ENCODE results near the gene BABAM2. TPM values are rescaled to one million over a fixed set of nuclear protein-coding genes. Genes with fewer than 3 reads are reported as not detected.

BABAM2 gene
- total RNA-seq, 2 donors from 2014 or later: 44.8 to 46.0 TPM

- ATAC-seq (no peak), DNase-seq (no peak)
- Mint-ChIP-seq H3K36me3 (ENCODE audit: low read depth) (no peaks in the 10 kb centered on the region), H3K4me3 (no peak overlapping the region), H3K4me1 (peaks cover 21% of the 10 kb centered on the region), H3K27ac (no peak overlapping the region), H3K27me3 (no peaks in the 10 kb centered on the region)
- no peaks in the 10 kb centered on the region for H3K9me3 ChIP-seq (ENCODE audit: control insufficient read depth, low read length, poor library complexity, severe bottlenecking)
Observed at GRCh38 chr2:28080911-28081310, 190.4 kb downstream of the BABAM2 start.

- no peak for DNase-seq
- ATAC-seq: peak; percentile 42
Observed at GRCh38 chr2:28082131-28082530, 191.6 kb downstream of the BABAM2 start.

GRCh38 chr2:28083476-28083875 lies 192.9 kb downstream of the BABAM2 start:
- peaks cover 21% of the 10 kb centered on the region for H3K4me1 Mint-ChIP-seq
- no peaks in the 10 kb centered on the region for H3K27me3 Mint-ChIP-seq
- H3K9me3 ChIP-seq (ENCODE audit: control insufficient read depth, low read length, poor library complexity, severe bottlenecking): no peaks in the 10 kb centered on the region
- no peak for ATAC-seq
- no peak for DNase-seq
- H3K4me3 Mint-ChIP-seq: no peak overlapping the region
- H3K36me3 Mint-ChIP-seq (ENCODE audit: low read depth): no peaks in the 10 kb centered on the region
- peak overlapping the region; percentile 0 for H3K27ac Mint-ChIP-seq

More at GRCh38 chr2:28082131-28082530, 191.6 kb downstream of the BABAM2 start:
- no peaks in the 10 kb centered on the region for H3K36me3 Mint-ChIP-seq (ENCODE audit: low read depth)
- no peak overlapping the region for H3K27ac Mint-ChIP-seq
- no peaks in the 10 kb centered on the region for H3K27me3 Mint-ChIP-seq
- H3K4me1 Mint-ChIP-seq: peaks cover 21% of the 10 kb centered on the region
- H3K4me3 Mint-ChIP-seq: no peak overlapping the region
- H3K9me3 ChIP-seq (ENCODE audit: control insufficient read depth, low read length, poor library complexity, severe bottlenecking): no peaks in the 10 kb centered on the region

GRCh38 chr2:28084564-28084963 lies 194.0 kb downstream of the BABAM2 start:
- no peaks in the 10 kb centered on the region for H3K27me3 Mint-ChIP-seq
- peaks cover 21% of the 10 kb centered on the region for H3K4me1 Mint-ChIP-seq
- DNase-seq (no peak), ATAC-seq (no peak)
- no peak overlapping the region for H3K27ac Mint-ChIP-seq
- H3K4me3 Mint-ChIP-seq: no peak overlapping the region
- H3K36me3 Mint-ChIP-seq (ENCODE audit: low read depth): no peaks in the 10 kb centered on the region
- no peaks in the 10 kb centered on the region for H3K9me3 ChIP-seq (ENCODE audit: control insufficient read depth, low read length, poor library complexity, severe bottlenecking)

GRCh38 chr2:28085201-28085600 lies 194.7 kb downstream of the BABAM2 start:
- no peaks in the 10 kb centered on the region for H3K36me3 Mint-ChIP-seq (ENCODE audit: low read depth)
- H3K27ac Mint-ChIP-seq: no peak overlapping the region
- no peaks in the 10 kb centered on the region for H3K9me3 ChIP-seq (ENCODE audit: control insufficient read depth, low read length, poor library complexity, severe bottlenecking)
- no peaks in the 10 kb centered on the region for H3K27me3 Mint-ChIP-seq
- DNase-seq: no peak
- ATAC-seq: no peak
- H3K4me1 Mint-ChIP-seq: peaks cover 21% of the 10 kb centered on the region
- H3K4me3 Mint-ChIP-seq: no peak overlapping the region

- no peak for ATAC-seq
- Mint-ChIP-seq H3K27me3 (no peaks in the 10 kb centered on the region), H3K4me1 (peaks cover 13% of the 10 kb centered on the region), H3K36me3 (ENCODE audit: low read depth) (no peaks in the 10 kb centered on the region), H3K27ac (no peak overlapping the region), H3K4me3 (no peak overlapping the region)
- no peaks in the 10 kb centered on the region for H3K9me3 ChIP-seq (ENCODE audit: control insufficient read depth, low read length, poor library complexity, severe bottlenecking)
- DNase-seq: no peak
Observed at GRCh38 chr2:28086611-28087010, 196.1 kb downstream of the BABAM2 start.

GRCh38 chr2:28088970-28089369 lies 198.4 kb downstream of the BABAM2 start:
- Mint-ChIP-seq H3K4me1 (peaks cover 7% of the 10 kb centered on the region), H3K4me3 (no peak overlapping the region), H3K27me3 (no peaks in the 10 kb centered on the region), H3K36me3 (ENCODE audit: low read depth) (peaks cover 2% of the 10 kb centered on the region), H3K27ac (no peak overlapping the region)
- DNase-seq (no peak), ATAC-seq (no peak)
- no peaks in the 10 kb centered on the region for H3K9me3 ChIP-seq (ENCODE audit: control insufficient read depth, low read length, poor library complexity, severe bottlenecking)

- Mint-ChIP-seq H3K4me3 (no peak overlapping the region), H3K4me1 (peaks cover 3% of the 10 kb centered on the region), H3K27ac (no peak overlapping the region), H3K27me3 (no peaks in the 10 kb centered on the region), H3K36me3 (ENCODE audit: low read depth) (peaks cover 2% of the 10 kb centered on the region)
- H3K9me3 ChIP-seq (ENCODE audit: control insufficient read depth, low read length, poor library complexity, severe bottlenecking): no peaks in the 10 kb centered on the region
- DNase-seq: no peak
- ATAC-seq: no peak
Observed at GRCh38 chr2:28089486-28089885, 199.0 kb downstream of the BABAM2 start.

GRCh38 chr2:28093308-28093707 lies 202.8 kb downstream of the BABAM2 start:
- peaks cover 2% of the 10 kb centered on the region for H3K36me3 Mint-ChIP-seq (ENCODE audit: low read depth)
- H3K9me3 ChIP-seq (ENCODE audit: control insufficient read depth, low read length, poor library complexity, severe bottlenecking): no peaks in the 10 kb centered on the region
- no peak overlapping the region for H3K27ac Mint-ChIP-seq
- peaks cover 10% of the 10 kb centered on the region for H3K4me1 Mint-ChIP-seq
- no peak for DNase-seq
- no peaks in the 10 kb centered on the region for H3K27me3 Mint-ChIP-seq
- no peak overlapping the region for H3K4me3 Mint-ChIP-seq
- ATAC-seq: no peak

- no peaks in the 10 kb centered on the region for H3K27me3 Mint-ChIP-seq
Observed at GRCh38 chr2:28093768-28094167, 203.2 kb downstream of the BABAM2 start.

GRCh38 chr2:28094739-28095138 lies 204.2 kb downstream of the BABAM2 start:
- Mint-ChIP-seq H3K36me3 (ENCODE audit: low read depth) (peaks cover 2% of the 10 kb centered on the region), H3K27me3 (no peaks in the 10 kb centered on the region), H3K4me1 (peaks cover 10% of the 10 kb centered on the region), H3K27ac (no peak overlapping the region), H3K4me3 (peak overlapping the region; percentile 5)
- no peak for DNase-seq
- no peak for ATAC-seq
- no peaks in the 10 kb centered on the region for H3K9me3 ChIP-seq (ENCODE audit: control insufficient read depth, low read length, poor library complexity, severe bottlenecking)

More at GRCh38 chr2:28093768-28094167, 203.2 kb downstream of the BABAM2 start:
- no peak for DNase-seq
- H3K9me3 ChIP-seq (ENCODE audit: control insufficient read depth, low read length, poor library complexity, severe bottlenecking): no peaks in the 10 kb centered on the region
- H3K4me1 Mint-ChIP-seq: peaks cover 10% of the 10 kb centered on the region
- no peak overlapping the region for H3K4me3 Mint-ChIP-seq
- H3K27ac Mint-ChIP-seq: no peak overlapping the region
- peaks cover 2% of the 10 kb centered on the region for H3K36me3 Mint-ChIP-seq (ENCODE audit: low read depth)
- no peak for ATAC-seq

- Mint-ChIP-seq H3K4me1 (peaks cover 10% of the 10 kb centered on the region), H3K27me3 (no peaks in the 10 kb centered on the region), H3K36me3 (ENCODE audit: low read depth) (peaks cover 2% of the 10 kb centered on the region), H3K27ac (no peak overlapping the region), H3K4me3 (no peak overlapping the region)
- H3K9me3 ChIP-seq (ENCODE audit: control insufficient read depth, low read length, poor library complexity, severe bottlenecking): no peaks in the 10 kb centered on the region
- DNase-seq (no peak), ATAC-seq (no peak)
Observed at GRCh38 chr2:28095622-28096021, 205.1 kb downstream of the BABAM2 start.

GRCh38 chr2:28096421-28096820 lies 205.9 kb downstream of the BABAM2 start:
- H3K4me1 Mint-ChIP-seq: peaks cover 11% of the 10 kb centered on the region
- ATAC-seq (no peak), DNase-seq (no peak)
- no peak overlapping the region for H3K4me3 Mint-ChIP-seq
- H3K27me3 Mint-ChIP-seq: no peaks in the 10 kb centered on the region
- no peaks in the 10 kb centered on the region for H3K9me3 ChIP-seq (ENCODE audit: control insufficient read depth, low read length, poor library complexity, severe bottlenecking)
- H3K27ac Mint-ChIP-seq: peak overlapping the region; percentile 24
- H3K36me3 Mint-ChIP-seq (ENCODE audit: low read depth): peaks cover 2% of the 10 kb centered on the region

- Mint-ChIP-seq H3K4me1 (peaks cover 11% of the 10 kb centered on the region), H3K27ac (no peak overlapping the region), H3K4me3 (no peak overlapping the region), H3K27me3 (no peaks in the 10 kb centered on the region), H3K36me3 (ENCODE audit: low read depth) (no peaks in the 10 kb centered on the region)
- DNase-seq (no peak), ATAC-seq (no peak)
- H3K9me3 ChIP-seq (ENCODE audit: control insufficient read depth, low read length, poor library complexity, severe bottlenecking): no peaks in the 10 kb centered on the region
Observed at GRCh38 chr2:28098501-28099225, 208.1 kb downstream of the BABAM2 start.

Data from T-helper 17 cell (primary cell).